Measurements from ENCODE around the gene FSD1. TPM values are rescaled to one million over a fixed set of nuclear protein-coding genes. Genes with fewer than 3 reads are reported as not detected.

The FSD1 gene
- total and polyA plus RNA-seq, 10 of the 15 experiments (the other 5 are each of a cell fraction or from before 2014, with no cell fraction given), result 0.15 to 5.1 (median 4.0) TPM; not detected in 1

GRCh38 chr19:4371247-4372164 lies 67.1 kb downstream of the FSD1 start (continued):
- TF ChIP-seq ZBED1 (IDR thresholded peaks at IDR 0.05; ENCODE audit: borderline replicate concordance) (no peak), SMAD5 (IDR thresholded peaks at IDR 0.05; ENCODE audit: low read depth) (no peak), CHD1 (IDR thresholded peaks at IDR 0.05; ENCODE audit: low read depth, low read length) (no peak), HDGF (IDR thresholded peaks at IDR 0.05) (no peak), SRF (IDR thresholded peaks at IDR 0.05; ENCODE audit: low read depth in 2 of 2, low read length in 2 of 2) (no peak), JUNB (IDR thresholded peaks at IDR 0.05) (no peak), RCOR1 (conservative IDR thresholded peaks at IDR 0.05; ENCODE audit: low read depth, low read length) (no peak)
- TF ChIP-seq, protein P1, sequence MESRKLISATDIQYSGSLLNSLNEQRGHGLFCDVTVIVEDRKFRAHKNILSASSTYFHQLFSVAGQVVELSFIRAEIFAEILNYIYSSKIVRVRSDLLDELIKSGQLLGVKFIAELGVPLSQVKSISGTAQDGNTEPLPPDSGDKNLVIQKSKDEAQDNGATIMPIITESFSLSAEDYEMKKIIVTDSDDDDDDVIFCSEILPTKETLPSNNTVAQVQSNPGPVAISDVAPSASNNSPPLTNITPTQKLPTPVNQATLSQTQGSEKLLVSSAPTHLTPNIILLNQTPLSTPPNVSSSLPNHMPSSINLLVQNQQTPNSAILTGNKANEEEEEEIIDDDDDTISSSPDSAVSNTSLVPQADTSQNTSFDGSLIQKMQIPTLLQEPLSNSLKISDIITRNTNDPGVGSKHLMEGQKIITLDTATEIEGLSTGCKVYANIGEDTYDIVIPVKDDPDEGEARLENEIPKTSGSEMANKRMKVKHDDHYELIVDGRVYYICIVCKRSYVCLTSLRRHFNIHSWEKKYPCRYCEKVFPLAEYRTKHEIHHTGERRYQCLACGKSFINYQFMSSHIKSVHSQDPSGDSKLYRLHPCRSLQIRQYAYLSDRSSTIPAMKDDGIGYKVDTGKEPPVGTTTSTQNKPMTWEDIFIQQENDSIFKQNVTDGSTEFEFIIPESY (IDR thresholded peaks at IDR 0.05), result no peak
- TF ChIP-seq, protein P2, sequence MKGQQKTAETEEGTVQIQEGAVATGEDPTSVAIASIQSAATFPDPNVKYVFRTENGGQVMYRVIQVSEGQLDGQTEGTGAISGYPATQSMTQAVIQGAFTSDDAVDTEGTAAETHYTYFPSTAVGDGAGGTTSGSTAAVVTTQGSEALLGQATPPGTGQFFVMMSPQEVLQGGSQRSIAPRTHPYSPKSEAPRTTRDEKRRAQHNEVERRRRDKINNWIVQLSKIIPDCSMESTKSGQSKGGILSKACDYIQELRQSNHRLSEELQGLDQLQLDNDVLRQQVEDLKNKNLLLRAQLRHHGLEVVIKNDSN (IDR thresholded peaks at IDR 0.05; ENCODE audit: borderline replicate concordance, extremely low read length, insufficient read depth, low read depth, low read length), result no peak
